ENCODE measurements around the gene ABCC3. TPM values are rescaled to one million over a fixed set of nuclear protein-coding genes. Genes with fewer than 3 reads are reported as not detected.

ABCC3 gene
- total and polyA plus RNA-seq, 9 of the 15 experiments (the other 6 are each of a cell fraction or from before 2014, with no cell fraction given), result 0.03 to 1.6 (median 0.42) TPM; not detected in 5

DNA sequence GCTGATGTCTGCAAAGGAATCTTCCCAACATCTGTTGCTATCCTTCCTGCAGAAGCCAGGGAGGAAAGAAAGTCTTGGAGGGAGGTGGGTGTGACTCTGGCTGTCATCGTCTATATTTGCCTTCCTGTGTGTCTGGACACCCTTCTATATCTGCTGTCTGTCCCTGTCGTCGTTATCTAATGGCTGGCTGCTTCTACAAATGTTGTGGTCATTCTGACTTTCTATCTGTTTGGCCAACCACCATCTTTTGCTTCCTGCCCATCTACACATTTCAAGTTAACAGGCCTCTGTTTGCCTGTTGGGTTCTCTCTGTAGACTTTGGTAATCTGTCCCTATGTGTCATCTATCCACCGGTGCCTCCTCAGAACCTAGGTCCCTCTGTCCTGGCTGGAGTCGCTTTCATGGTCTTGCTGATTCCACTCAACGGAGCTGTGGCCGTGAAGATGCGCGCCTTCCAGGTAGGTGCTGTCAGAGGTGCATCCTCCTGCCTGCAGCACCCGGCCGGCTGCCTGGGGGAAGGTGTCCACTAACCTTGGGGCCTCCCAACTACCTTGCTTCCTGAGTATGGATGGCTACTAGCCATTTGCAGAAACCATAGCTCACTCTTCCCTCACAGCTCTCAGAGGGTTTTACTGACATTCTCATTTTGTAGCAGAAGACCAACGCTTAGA is 30.2 kb downstream of the ABCC3 start (continued):
- TF ChIP-seq USF2 (CRISPR knock-in tag; IDR thresholded peaks at IDR 0.05), result no peak
- 0 out of 2 replicates have a peak, but pooled peaks have one; percentile 40 for TF ChIP-seq GATA2 (CRISPR knock-in tag; IDR thresholded peaks at IDR 0.05)
- peak; percentile 51; the same call in 1 of the 2 replicates for TF ChIP-seq EP300 (IDR thresholded peaks at IDR 0.05; ENCODE audit: low read length)
- TF ChIP-seq SP1 (CRISPR knock-in tag; IDR thresholded peaks at IDR 0.05), result no peak
- TF ChIP-seq, protein P1, sequence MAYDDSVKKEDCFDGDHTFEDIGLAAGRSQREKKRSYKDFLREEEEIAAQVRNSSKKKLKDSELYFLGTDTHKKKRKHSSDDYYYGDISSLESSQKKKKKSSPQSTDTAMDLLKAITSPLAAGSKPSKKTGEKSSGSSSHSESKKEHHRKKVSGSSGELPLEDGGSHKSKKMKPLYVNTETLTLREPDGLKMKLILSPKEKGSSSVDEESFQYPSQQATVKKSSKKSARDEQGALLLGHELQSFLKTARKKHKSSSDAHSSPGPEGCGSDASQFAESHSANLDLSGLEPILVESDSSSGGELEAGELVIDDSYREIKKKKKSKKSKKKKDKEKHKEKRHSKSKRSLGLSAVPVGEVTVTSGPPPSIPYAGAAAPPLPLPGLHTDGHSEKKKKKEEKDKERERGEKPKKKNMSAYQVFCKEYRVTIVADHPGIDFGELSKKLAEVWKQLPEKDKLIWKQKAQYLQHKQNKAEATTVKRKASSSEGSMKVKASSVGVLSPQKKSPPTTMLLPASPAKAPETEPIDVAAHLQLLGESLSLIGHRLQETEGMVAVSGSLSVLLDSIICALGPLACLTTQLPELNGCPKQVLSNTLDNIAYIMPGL (CRISPR knock-in tag; IDR thresholded peaks at IDR 0.05), result no peak
- no peak for TF ChIP-seq GTF2A2 (tag; IDR thresholded peaks at IDR 0.05)
- no peak for TF ChIP-seq NRF1 (conservative IDR thresholded peaks at IDR 0.05 in 1 of 2, IDR thresholded peaks at IDR 0.05 in 1 of 2)
- TF ChIP-seq ZNF347 (CRISPR knock-in tag; IDR thresholded peaks at IDR 0.05; ENCODE audit: low read depth), result no peak
- TF ChIP-seq ATF4 (CRISPR knock-in tag; IDR thresholded peaks at IDR 0.05), result no peak
- TF ChIP-seq ZNF518B (CRISPR knock-in tag; IDR thresholded peaks at IDR 0.05), result no peak
- no peak for TF ChIP-seq NR2C2 (CRISPR knock-in tag; IDR thresholded peaks at IDR 0.05)
- no peak for TF ChIP-seq NR2C2 (tag; IDR thresholded peaks at IDR 0.05)
- no peak for TF ChIP-seq KAT8 (IDR thresholded peaks at IDR 0.05; ENCODE audit: low read depth)
- no peak for TF ChIP-seq PRMT5 (CRISPR knock-in tag; IDR thresholded peaks at IDR 0.05)
- TF ChIP-seq DDX20 (tag; IDR thresholded peaks at IDR 0.05; ENCODE audit: low read depth), result no peak
- no peak for TF ChIP-seq NFRKB (IDR thresholded peaks at IDR 0.05; ENCODE audit: low read depth)
- TF ChIP-seq HIVEP1 (CRISPR knock-in tag; IDR thresholded peaks at IDR 0.05), result no peak
- no peak for TF ChIP-seq BRCA1 (IDR thresholded peaks at IDR 0.05)
- TF ChIP-seq BRCA1 (CRISPR knock-in tag; IDR thresholded peaks at IDR 0.05), result no peak
- TF ChIP-seq SLC30A9 (CRISPR knock-in tag; IDR thresholded peaks at IDR 0.05), result no peak
- no peak for TF ChIP-seq MYC (IDR thresholded peaks at IDR 0.05; ENCODE audit: low read depth, low read length)
- no peak for TF ChIP-seq MYC (CRISPR knock-in tag; IDR thresholded peaks at IDR 0.05; ENCODE audit: borderline replicate concordance, low read depth)
- no peak for TF ChIP-seq ZNF175 (CRISPR knock-in tag; IDR thresholded peaks at IDR 0.05; ENCODE audit: low read depth)
